Neuronal stem cell (in vitro differentiated cells): ENCODE measurements around the gene VNN1.

Experiments
- DNase-seq: peaks from one replicate; pipeline ENCODE4 v3.0.0-alpha.2; 2013; ENCODE audit warnings: low spot score
- H2AFZ ChIP-seq: one replicate; pipeline ENCODE4 v1.6.1; 2013; ENCODE audit warnings: mild to moderate bottlenecking, low read length, inconsistent platforms
- H2AK5ac ChIP-seq: 2 replicates; pipeline ENCODE4 v1.6.1; 2013; ENCODE audit warnings: low read depth, mild to moderate bottlenecking, inconsistent platforms, low read length, moderate library complexity, mixed read lengths
- H2BK120ac ChIP-seq: 2 replicates; pipeline ENCODE4 v1.6.1; 2013; ENCODE audit warnings: low read depth, mild to moderate bottlenecking, inconsistent platforms, low read length, moderate library complexity, mixed read lengths
- H2BK12ac ChIP-seq: one replicate; pipeline ENCODE4 v1.6.1; 2013; ENCODE audit warnings: low read length, inconsistent platforms
- H2BK15ac ChIP-seq: 2 replicates; pipeline ENCODE4 v1.6.1; 2013; ENCODE audit warnings: mild to moderate bottlenecking, low read length, inconsistent platforms, mixed read lengths
- H2BK5ac ChIP-seq: one replicate; pipeline ENCODE4 v1.6.1; 2013; ENCODE audit warnings: inconsistent platforms, mild to moderate bottlenecking, low read length, moderate library complexity
- H3K14ac ChIP-seq: one replicate; pipeline ENCODE4 v1.6.1; 2013; ENCODE audit warnings: low read length, inconsistent platforms
- H3K18ac ChIP-seq: 2 replicates; pipeline ENCODE4 v1.6.1; 2013; ENCODE audit warnings: low read length, inconsistent platforms
- H3K23ac ChIP-seq: 2 replicates; pipeline ENCODE4 v1.6.1; 2013; ENCODE audit warnings: low read depth, mild to moderate bottlenecking, mixed read lengths, low read length, inconsistent platforms; ENCODE audit not compliant: poor library complexity
- H3K27ac ChIP-seq: replicated peaks from 3 replicates; pipeline ENCODE4 v1.5.1; 2013; ENCODE audit warnings: low read length, inconsistent platforms
- H3K27me3 ChIP-seq, 3 experiments: 2 replicates each; pipeline ENCODE4 v1.6.1; 2013; ENCODE audit warnings: low read length in 3 of 3, mild to moderate bottlenecking in 2 of 3, inconsistent platforms in 1 of 3, low read depth in 1 of 3, mixed read lengths in 1 of 3, moderate library complexity in 1 of 3; ENCODE audit not compliant: control insufficient read depth in 3 of 3, insufficient read depth in 3 of 3
- H3K36me3 ChIP-seq, 2 donors: replicated peaks in 1 of 2; 2 replicates each; pipeline ENCODE4 v1.6.1; 2013; ENCODE audit warnings: low read length in 2 of 2; ENCODE audit not compliant: control insufficient read depth in 2 of 2, insufficient read depth in 2 of 2
- H3K4ac ChIP-seq: 2 replicates; pipeline ENCODE4 v1.6.1; 2013; ENCODE audit warnings: inconsistent platforms, mild to moderate bottlenecking, low read length, moderate library complexity
- H3K4me1 ChIP-seq, 2 donors: 1 replicate in 1 of 2; 2 replicates in 1 of 2; pipeline ENCODE4 v1.6.1; 2013; ENCODE audit warnings: low read length in 2 of 2, low read depth in 1 of 2; ENCODE audit not compliant: control insufficient read depth in 2 of 2, insufficient read depth in 1 of 2
- H3K4me2 ChIP-seq: one replicate; pipeline ENCODE4 v1.6.1; 2013; ENCODE audit warnings: mild to moderate bottlenecking, low read length, inconsistent platforms; ENCODE audit not compliant: insufficient read depth, poor library complexity, severe bottlenecking
- H3K4me3 ChIP-seq, 2 donors: 2 replicates each; pipeline ENCODE4 v1.5.1; 2013; ENCODE audit warnings: low read length in 2 of 2, mild to moderate bottlenecking in 2 of 2, inconsistent platforms in 1 of 2, moderate library complexity in 1 of 2
- H3K79me1 ChIP-seq: one replicate; pipeline ENCODE4 v1.6.1; 2013; ENCODE audit warnings: low read depth, mild to moderate bottlenecking, inconsistent platforms, low read length, moderate library complexity
- H3K9ac ChIP-seq: one replicate; pipeline ENCODE4 v1.6.1; 2013; ENCODE audit warnings: mild to moderate bottlenecking, low read depth, low read length, inconsistent platforms; ENCODE audit not compliant: poor library complexity
- H3K9me3 ChIP-seq, 2 donors: replicated peaks in 1 of 2; 2 replicates each; pipeline versions ENCODE3 to v1.6.1; 2013; ENCODE audit warnings: low read length in 2 of 2, mild to moderate bottlenecking in 2 of 2, inconsistent platforms in 1 of 2, low read depth in 1 of 2, mixed read lengths in 1 of 2, moderate library complexity in 1 of 2; ENCODE audit not compliant: control insufficient read depth in 2 of 2, insufficient read depth in 1 of 2
- H4K8ac ChIP-seq: one replicate; pipeline ENCODE4 v1.6.1; 2013; ENCODE audit warnings: low read depth, mild to moderate bottlenecking, inconsistent platforms, low read length, moderate library complexity
- H4K91ac ChIP-seq: one replicate; pipeline ENCODE4 v1.6.1; 2013; ENCODE audit warnings: low read length, low read depth, mild to moderate bottlenecking, inconsistent platforms; ENCODE audit not compliant: poor library complexity
- WGBS, 2 donors: extraction: QIAGEN DNeasy Blood & Tissue Kit; methylation state at CpG; one replicate each; pipeline ENCODE4 v1.1.7; 2013; ENCODE audit warnings: missing lambda C conversion rate in 2 of 2, mixed read lengths in 1 of 2; ENCODE audit not compliant: insufficient read length in 2 of 2, insufficient replicate concordance in 1 of 2; ENCODE audit errors: extremely low coverage in 2 of 2; 5-methylcytosine and 5-hydroxymethylcytosine counted together

The VNN1 gene

DNA sequence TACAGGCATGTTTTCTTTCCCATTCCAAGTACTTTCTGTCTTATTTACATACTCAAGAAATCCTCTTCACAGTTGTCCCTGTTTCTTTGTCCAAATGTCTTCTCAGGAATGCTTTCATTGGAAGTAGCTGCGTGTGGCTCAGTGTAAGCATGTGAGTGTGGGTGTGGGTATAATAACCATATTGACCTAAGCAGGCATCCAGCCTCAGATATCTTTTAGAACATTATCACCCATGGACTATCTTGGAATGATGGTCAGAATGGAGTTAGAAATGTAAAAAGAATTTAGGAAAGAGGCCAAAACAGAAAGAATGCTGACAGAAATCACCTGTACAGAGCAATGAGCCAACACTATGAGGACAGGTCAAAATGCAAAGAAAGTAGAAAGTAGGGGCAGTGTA lies 27.4 kb upstream of the VNN1 start:
- Histone ChIP-seq H3K27ac (no peak overlapping the region), H2BK5ac (no peak overlapping the region), H3K4me3 (no peak overlapping the region), H2BK120ac (no peak overlapping the region), H2AFZ (no peak overlapping the region), H2BK12ac (no peak overlapping the region), H3K9me3 (no peaks in the 10 kb centered on the region), H3K4me2 (no peak overlapping the region), H2BK15ac (no peak overlapping the region), H3K36me3 (no peaks in the 10 kb centered on the region), H4K91ac (no peak overlapping the region), H3K14ac (no peak overlapping the region), H3K23ac (no peak overlapping the region), H3K18ac (no peak overlapping the region), H3K9ac (no peak overlapping the region), H3K4me1 (no peaks in the 10 kb centered on the region), H3K79me1 (no peaks in the 10 kb centered on the region), H3K27me3 (peaks cover 0 to 2% (median 0%) of the 10 kb centered on the region in 3 experiments), H4K8ac (no peak overlapping the region), H3K4ac (no peak overlapping the region), H2AK5ac (no peak overlapping the region)
- no peak for DNase-seq
- WGBS, 2 donors, result no CpG with 5 or more reads among the region's 1 CpG

DNA sequence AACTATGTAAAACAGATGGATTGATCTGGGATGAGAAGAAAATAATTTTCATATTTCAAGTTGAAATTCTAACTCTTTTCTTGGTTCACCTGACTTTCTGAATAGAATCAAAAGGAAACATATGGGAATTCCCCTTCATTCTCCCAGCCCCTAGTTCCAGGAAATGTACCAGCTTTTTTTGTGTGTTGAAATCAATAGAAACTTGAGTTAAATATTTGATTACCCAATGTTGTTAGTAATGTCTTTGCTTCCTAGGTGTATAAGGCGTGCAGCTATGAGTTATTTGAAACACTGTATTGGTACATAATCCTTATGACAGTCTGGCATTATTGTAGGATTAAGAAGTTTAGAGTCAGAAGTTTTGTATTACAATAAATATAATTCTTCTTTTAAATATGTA lies 22.4 kb upstream of the VNN1 start:
- H3K14ac ChIP-seq, result no peak overlapping the region
- H3K23ac ChIP-seq, result no peak overlapping the region
- no peak overlapping the region for H4K8ac ChIP-seq

DNA sequence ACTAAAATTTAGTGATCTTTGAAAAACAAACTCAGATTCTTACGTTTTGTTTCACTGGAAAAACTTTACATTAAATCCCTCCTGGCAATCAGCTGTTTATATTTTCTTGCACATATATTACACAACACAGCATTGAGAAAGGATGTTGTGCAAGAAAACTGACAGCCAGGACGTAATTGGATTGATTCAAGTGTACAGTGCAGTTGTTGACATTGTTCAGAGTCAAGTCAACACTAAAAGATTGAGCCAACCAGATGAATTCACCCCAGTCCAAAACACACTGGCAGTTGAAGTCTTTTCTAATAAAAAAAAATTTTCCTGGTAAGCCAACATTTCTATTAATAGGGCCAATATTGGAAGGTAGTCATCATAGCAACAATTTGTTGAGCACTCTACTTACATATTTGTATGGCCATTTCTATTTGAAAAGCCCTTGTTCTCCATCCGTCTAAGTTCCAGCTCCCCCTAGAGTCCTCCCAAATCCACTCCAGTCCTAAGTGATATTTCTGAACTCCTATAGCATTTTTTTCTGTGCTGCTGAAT lies 20.9 kb upstream of the VNN1 start:
- Histone ChIP-seq H2BK15ac (no peak overlapping the region), H3K36me3 (no peaks in the 10 kb centered on the region), H3K9ac (no peak overlapping the region), H4K91ac (no peak overlapping the region), H2AK5ac (no peak overlapping the region), H3K27me3 (peaks cover 0 to 2% (median 0%) of the 10 kb centered on the region in 3 experiments), H2BK12ac (no peak overlapping the region), H3K4me3 (no peak overlapping the region), H3K79me1 (no peaks in the 10 kb centered on the region), H3K27ac (no peak overlapping the region), H3K14ac (no peak overlapping the region), H2AFZ (no peak overlapping the region), H2BK120ac (no peak overlapping the region), H3K23ac (no peak overlapping the region), H3K18ac (no peak overlapping the region), H3K4me2 (no peak overlapping the region), H4K8ac (no peak overlapping the region), H2BK5ac (no peak overlapping the region), H3K9me3 (no peaks in the 10 kb centered on the region), H3K4ac (no peak overlapping the region), H3K4me1 (no peaks in the 10 kb centered on the region)
- DNase-seq, result no peak
- no CpG with 5 or more reads among the region's 3 CpGs for WGBS, 2 donors

More for the DNA sequence above, 22.4 kb upstream of the VNN1 start:
- no peak for DNase-seq
- Histone ChIP-seq H3K9me3 (no peaks in the 10 kb centered on the region), H2BK12ac (no peak overlapping the region), H3K9ac (no peak overlapping the region), H3K4me2 (no peak overlapping the region), H3K4ac (no peak overlapping the region), H3K27ac (no peak overlapping the region), H2BK5ac (no peak overlapping the region), H2AK5ac (no peak overlapping the region), H3K4me3 (no peak overlapping the region), H3K18ac (no peak overlapping the region), H3K79me1 (no peaks in the 10 kb centered on the region), H4K91ac (no peak overlapping the region), H2BK120ac (no peak overlapping the region), H3K27me3 (peaks cover 0 to 2% (median 0%) of the 10 kb centered on the region in 3 experiments), H3K4me1 (no peaks in the 10 kb centered on the region), H3K36me3 (no peaks in the 10 kb centered on the region), H2BK15ac (no peak overlapping the region), H2AFZ (no peak overlapping the region)
- WGBS, 2 donors, result no CpG with 5 or more reads among the region's 1 CpG

DNA sequence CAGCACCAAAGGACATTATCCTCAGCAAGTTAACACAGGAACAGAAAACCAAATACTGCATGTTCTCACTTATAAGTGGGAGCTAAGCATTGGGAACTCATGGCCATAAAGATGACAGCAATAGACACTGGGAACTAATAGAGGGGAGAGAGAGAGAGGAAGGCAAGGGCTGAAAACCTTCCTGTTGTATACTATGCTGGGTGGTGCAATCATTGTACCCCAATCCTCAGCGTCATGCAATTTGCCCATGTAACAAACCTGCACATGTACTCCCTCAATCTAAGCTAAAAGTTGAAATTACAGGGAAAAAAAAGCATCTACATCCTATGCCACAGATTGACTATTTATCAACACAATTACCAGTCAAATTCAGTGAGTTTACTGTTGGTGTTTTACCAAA lies 20.0 kb upstream of the VNN1 start:
- Histone ChIP-seq H3K18ac (no peak overlapping the region), H3K9ac (no peak overlapping the region), H2AFZ (no peak overlapping the region), H3K9me3 (no peaks in the 10 kb centered on the region), H2BK12ac (no peak overlapping the region), H2BK5ac (no peak overlapping the region), H3K23ac (no peak overlapping the region), H2BK15ac (no peak overlapping the region), H2BK120ac (no peak overlapping the region), H3K4ac (no peak overlapping the region), H3K36me3 (no peaks in the 10 kb centered on the region), H3K4me1 (no peaks in the 10 kb centered on the region), H3K4me2 (no peak overlapping the region), H2AK5ac (no peak overlapping the region), H3K27me3 (peaks cover 0 to 2% (median 0%) of the 10 kb centered on the region in 3 experiments), H4K8ac (no peak overlapping the region), H3K79me1 (no peaks in the 10 kb centered on the region), H3K4me3 (no peak overlapping the region), H3K14ac (no peak overlapping the region), H4K91ac (no peak overlapping the region), H3K27ac (no peak overlapping the region)
- WGBS, 2 donors, result no CpG with 5 or more reads among the region's 1 CpG
- DNase-seq, result no peak
